AG04450 (cell line): ENCODE data around the gene MARK4. TPM values are rescaled to one million over a fixed set of nuclear protein-coding genes. Genes with fewer than 3 reads are reported as not detected.

Experiments used
- CTCF ChIA-PET: fragments of 300-600, 350-600 bp; formaldehyde crosslinking; extraction: SDS; loops from one replicate; lab custom pipeline; 2022; ENCODE audit warnings: antibody characterized with exemption, inconsistent platforms; lab: Charles Lee
- POLR2A ChIA-PET: fragments of 350-600 bp; formaldehyde crosslinking; extraction: SDS; loops from one replicate; lab custom pipeline; 2021; ENCODE audit warnings: antibody characterized with exemption, inconsistent platforms; lab: Yijun Ruan, JAX
- DNase-seq: peaks from one replicate; pipeline ENCODE4 v3.0.0-alpha.2; 2011; ENCODE audit warnings: low read depth, low spot score
- H3K27ac ChIP-seq: one replicate; pipeline ENCODE4 v1.5.1; 2012; ENCODE audit warnings: low read depth, low read length, control low read depth
- H3K27me3 ChIP-seq: one replicate; pipeline ENCODE4 v1.6.0; 2012; ENCODE audit warnings: low read length; ENCODE audit not compliant: control insufficient read depth, insufficient read depth
- H3K4me3 ChIP-seq: 2 replicates; pipeline ENCODE4 v1.5.1; 2011; ENCODE audit warnings: mild to moderate bottlenecking, low read depth, low read length, control low read depth
- H3K9me3 ChIP-seq: 2 replicates; pipeline ENCODE4 v1.5.1; 2012; ENCODE audit warnings: low read length; ENCODE audit not compliant: control insufficient read depth, insufficient read depth
- polyA plus RNA-seq: library from polyadenylated mRNA; depleted of rRNA; stranded (reverse); fragments of >200 nt; gene quantifications from 2 replicates; pipeline ENCODE4 v1.2.3, GENCODE V29; 2011
- TF ChIP-seq, protein P1 (sequence below): IDR thresholded peaks from 2 replicates; pipeline ENCODE4 v1.5.1; 2011; ENCODE audit warnings: low read depth, low read length, control low read depth, inconsistent platforms

MARK4 gene
- polyA plus RNA-seq, 1 experiment, result 12.6 TPM

DNA sequence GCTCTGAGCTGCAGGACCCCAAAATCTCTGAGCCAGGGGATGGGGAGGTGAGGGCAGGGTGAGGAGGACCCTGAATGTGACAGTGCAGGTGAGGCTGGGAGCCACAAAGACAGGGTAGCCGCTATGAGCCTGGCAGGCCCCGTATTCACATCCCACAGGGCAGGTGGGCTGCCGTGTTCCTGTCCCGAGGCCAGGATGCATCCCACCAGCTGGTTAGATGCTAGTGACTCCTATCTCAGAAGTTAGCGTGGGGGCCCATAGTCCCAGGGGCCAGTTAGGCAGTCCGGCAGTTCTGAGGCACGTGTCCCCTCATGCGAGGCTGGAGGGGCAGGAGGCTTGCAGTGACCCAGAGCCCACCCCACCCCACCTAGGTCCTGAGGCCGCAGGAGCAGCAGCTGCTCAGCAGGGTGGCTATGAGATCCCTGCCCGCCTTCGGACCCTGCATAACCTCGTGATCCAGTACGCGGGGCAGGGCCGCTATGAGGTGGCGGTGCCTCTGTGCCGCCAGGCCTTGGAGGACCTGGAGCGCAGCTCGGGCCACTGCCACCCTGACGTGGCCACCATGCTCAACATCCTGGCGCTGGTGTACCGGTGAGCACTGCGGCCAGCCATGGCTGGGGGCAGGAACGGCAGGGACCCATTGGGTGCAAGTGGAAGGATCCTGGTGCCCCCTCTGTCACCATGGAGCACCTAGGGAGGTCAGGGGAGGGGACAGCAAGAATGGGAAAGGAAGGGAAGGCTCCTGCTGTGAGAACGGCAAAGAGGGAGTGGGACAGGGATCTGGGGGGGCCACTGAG is 96.7 kb downstream of the MARK4 start:
- TF ChIP-seq, protein P1, sequence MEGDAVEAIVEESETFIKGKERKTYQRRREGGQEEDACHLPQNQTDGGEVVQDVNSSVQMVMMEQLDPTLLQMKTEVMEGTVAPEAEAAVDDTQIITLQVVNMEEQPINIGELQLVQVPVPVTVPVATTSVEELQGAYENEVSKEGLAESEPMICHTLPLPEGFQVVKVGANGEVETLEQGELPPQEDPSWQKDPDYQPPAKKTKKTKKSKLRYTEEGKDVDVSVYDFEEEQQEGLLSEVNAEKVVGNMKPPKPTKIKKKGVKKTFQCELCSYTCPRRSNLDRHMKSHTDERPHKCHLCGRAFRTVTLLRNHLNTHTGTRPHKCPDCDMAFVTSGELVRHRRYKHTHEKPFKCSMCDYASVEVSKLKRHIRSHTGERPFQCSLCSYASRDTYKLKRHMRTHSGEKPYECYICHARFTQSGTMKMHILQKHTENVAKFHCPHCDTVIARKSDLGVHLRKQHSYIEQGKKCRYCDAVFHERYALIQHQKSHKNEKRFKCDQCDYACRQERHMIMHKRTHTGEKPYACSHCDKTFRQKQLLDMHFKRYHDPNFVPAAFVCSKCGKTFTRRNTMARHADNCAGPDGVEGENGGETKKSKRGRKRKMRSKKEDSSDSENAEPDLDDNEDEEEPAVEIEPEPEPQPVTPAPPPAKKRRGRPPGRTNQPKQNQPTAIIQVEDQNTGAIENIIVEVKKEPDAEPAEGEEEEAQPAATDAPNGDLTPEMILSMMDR, result no peak
- Histone ChIP-seq H3K27me3 (peaks cover 3% of the 10 kb centered on the region), H3K4me3 (no peak overlapping the region), H3K9me3 (no peaks in the 10 kb centered on the region; the same call in 1 of the 2 replicates), H3K27ac (no peak overlapping the region)
- DNase-seq, result no peak
- CTCF ChIA-PET, result no interaction called here
- POLR2A ChIA-PET, result no interaction called here

DNA sequence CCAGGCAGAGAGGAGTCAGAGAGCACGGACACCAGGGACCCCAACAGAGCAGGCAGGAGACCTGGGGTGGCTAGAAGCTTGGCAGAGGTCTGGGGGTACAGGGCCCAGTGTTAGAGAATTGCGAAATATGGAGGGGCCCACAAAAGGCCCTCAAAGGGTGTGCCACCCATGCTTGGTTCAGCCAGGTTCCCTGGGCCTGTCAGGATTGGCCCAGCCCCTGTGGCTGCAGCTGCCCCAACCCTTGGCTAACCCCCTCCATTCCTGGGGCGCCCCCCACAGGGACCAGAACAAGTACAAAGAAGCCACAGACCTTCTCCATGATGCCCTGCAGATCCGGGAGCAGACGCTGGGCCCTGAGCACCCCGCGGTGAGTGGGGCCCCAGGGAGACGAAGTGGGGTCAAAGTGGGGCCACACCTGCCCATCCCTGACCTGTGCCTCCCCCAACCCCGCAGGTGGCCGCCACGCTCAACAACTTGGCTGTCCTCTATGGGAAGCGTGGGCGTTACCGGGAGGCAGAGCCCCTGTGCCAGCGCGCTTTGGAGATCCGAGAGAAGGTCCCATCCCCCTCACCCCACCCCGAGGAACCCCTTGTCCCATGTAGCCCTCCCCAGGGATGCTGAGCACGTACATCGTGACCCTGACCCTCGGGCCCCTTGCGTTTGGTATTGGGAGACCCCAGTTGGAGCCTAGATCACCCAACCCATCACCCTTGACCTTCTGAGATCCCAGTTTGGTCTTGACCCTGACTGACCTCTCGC is 97.5 kb downstream of the MARK4 start:
- no peak overlapping the region for H3K27ac ChIP-seq
- POLR2A ChIA-PET, result no interaction called here
- H3K9me3 ChIP-seq, result no peaks in the 10 kb centered on the region; the same call in 1 of the 2 replicates
- CTCF ChIA-PET, result no interaction called here
- DNase-seq, result no peak
- TF ChIP-seq, protein P1, result no peak
- H3K27me3 ChIP-seq, result peaks cover 3% of the 10 kb centered on the region
- no peak overlapping the region for H3K4me3 ChIP-seq

DNA sequence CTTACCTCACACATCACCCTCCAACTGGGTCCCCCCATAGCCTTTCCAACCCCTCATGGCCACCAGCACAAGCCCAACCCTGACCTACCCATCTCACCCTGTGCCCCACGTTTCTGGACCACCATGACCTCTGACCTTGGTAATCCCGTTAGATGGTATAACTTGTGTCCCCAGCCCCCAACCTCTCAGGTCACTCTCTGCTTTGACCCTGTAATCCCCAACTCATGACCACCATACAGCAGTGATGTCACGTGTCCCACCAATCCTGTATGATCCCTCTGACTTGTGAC is 98.0 kb downstream of the MARK4 start:
- DNase-seq, result no peak
- TF ChIP-seq, protein P1, result no peak
- H3K9me3 ChIP-seq, result no peaks in the 10 kb centered on the region; the same call in 1 of the 2 replicates
- H3K27ac ChIP-seq, result no peak overlapping the region
- H3K4me3 ChIP-seq, result no peak overlapping the region
- ChIA-PET CTCF (no interaction called here), POLR2A (no interaction called here)
- H3K27me3 ChIP-seq, result peaks cover 3% of the 10 kb centered on the region

DNA sequence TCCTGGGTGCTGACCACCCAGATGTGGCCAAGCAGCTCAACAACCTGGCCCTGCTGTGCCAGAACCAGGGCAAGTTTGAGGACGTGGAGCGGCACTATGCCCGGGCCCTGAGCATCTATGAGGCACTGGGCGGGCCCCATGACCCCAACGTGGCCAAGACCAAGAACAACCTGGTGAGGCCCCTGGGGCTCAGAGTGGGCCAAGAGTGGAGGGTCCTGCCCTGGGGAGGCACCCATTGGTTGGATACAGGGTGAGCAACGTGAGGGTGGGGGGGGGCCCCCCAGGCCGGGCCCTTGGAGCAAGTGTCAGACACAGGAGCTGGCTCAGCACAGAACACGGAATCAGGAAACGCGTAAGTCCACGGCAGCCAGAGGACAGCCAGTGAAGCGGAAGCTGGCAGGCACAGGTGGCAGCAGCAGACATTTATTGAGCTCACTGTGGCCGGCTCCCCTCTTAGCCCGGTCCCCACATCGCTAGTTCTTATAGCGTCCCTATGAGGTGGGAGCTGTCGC is 98.4 kb downstream of the MARK4 start:
- no peak for DNase-seq
- no peak overlapping the region for H3K4me3 ChIP-seq
- TF ChIP-seq, protein P1, result no peak
- H3K9me3 ChIP-seq, result no peaks in the 10 kb centered on the region; the same call in 1 of the 2 replicates
- POLR2A ChIA-PET, result no interaction called here
- H3K27me3 ChIP-seq, result peaks cover 3% of the 10 kb centered on the region
- CTCF ChIA-PET, result no interaction called here
- H3K27ac ChIP-seq, result no peak overlapping the region
